K562 (cell line): Measurements from ENCODE around the gene HIF1AN. TPM values are rescaled to one million over a fixed set of nuclear protein-coding genes. Genes with fewer than 3 reads are reported as not detected.
A peak's percentile ranks its signal among the peaks of the same experiment; 100 is the strongest.

Source experiments
- ATAC-seq: fragments of 200-7000 bp; cut with Tn5 transposase; 3 replicates; pipeline ENCODE4 v1.9.1; 2020; ENCODE audit warnings: moderate library complexity
- BruUV-seq: library from RNA; stranded (reverse); fragments of 400-500 nt; replicated peaks from 2 replicates; lab custom pipeline; 2021; lab: Mats Ljungman, UMichigan
- CTCF ChIA-PET: fragments of 300-600 bp; formaldehyde crosslinking; extraction: SDS; loops from one replicate; lab custom pipeline; 2021; ENCODE audit warnings: low intra/inter-chr PET ratio; lab: Yijun Ruan, JAX
- POLR2A ChIA-PET: fragments of 300-600, 350-650 bp; sonication (Branson Sonifier 250); formaldehyde crosslinking; extraction: SDS; loops from one replicate; lab custom pipeline; 2021; ENCODE audit warnings: antibody characterized with exemption, inconsistent platforms; lab: Yijun Ruan, JAX
- DNase-seq, 4 experiments: peaks; one replicate each; pipeline versions ENCODE4 v3.0.0 to v3.0.0-alpha.2; 2011 to 2018; ENCODE audit warnings: low spot score in 3 of 4, mixed read lengths in 3 of 4; ENCODE audit errors: extremely low read depth in 1 of 4
- FAIRE-seq: peaks from 2 replicates; lab custom pipeline; 2011; peaks lifted over from hg19 to GRCh38; lab: Jason Lieb, UNC
- H2AFZ ChIP-seq: 2 replicates; pipeline ENCODE4 v1.6.0; 2011; ENCODE audit warnings: low read depth, low read length, control low read depth, inconsistent platforms
- H3K27ac ChIP-seq: fragments of 200-600 bp; 3 replicates; pipeline ENCODE4 v1.8.0; 2011; ENCODE audit warnings: low read depth, mild to moderate bottlenecking, control low read depth, inconsistent platforms, low read length, moderate library complexity, mixed read lengths; ENCODE audit errors: extremely low read depth
- H3K27me3 ChIP-seq, 2 experiments: fragments of 300-600 bp in 1 of 2; 2 replicates in 1 of 2; 3 replicates in 1 of 2; pipeline versions ENCODE4 v1.6.0 to v1.8.0; 2011; ENCODE audit warnings: inconsistent platforms in 2 of 2, low read length in 2 of 2, mild to moderate bottlenecking in 1 of 2, mixed read lengths in 1 of 2, moderate library complexity in 1 of 2; ENCODE audit not compliant: control insufficient read depth in 2 of 2, insufficient read depth in 2 of 2
- H3K36me3 ChIP-seq: fragments of 300-600 bp; 3 replicates; pipeline ENCODE4 v1.8.0; 2011; ENCODE audit warnings: mild to moderate bottlenecking, low read length, inconsistent platforms; ENCODE audit not compliant: control insufficient read depth, insufficient read depth
- H3K4me1 ChIP-seq, 2 experiments: fragments of 200-600 bp in 1 of 2; replicated peaks in 1 of 2; 2 replicates in 1 of 2; 3 replicates in 1 of 2; pipeline versions ENCODE4 v1.5.1 to v1.8.0; 2011; ENCODE audit warnings: inconsistent platforms in 2 of 2, low read length in 2 of 2, mild to moderate bottlenecking in 1 of 2, mixed read lengths in 1 of 2, moderate library complexity in 1 of 2; ENCODE audit not compliant: control insufficient read depth in 2 of 2, insufficient read depth in 2 of 2
- H3K4me2 ChIP-seq: 2 replicates; pipeline ENCODE4 v1.6.1; 2011; ENCODE audit warnings: low read length, control low read depth, inconsistent platforms, mixed read lengths; ENCODE audit not compliant: insufficient read depth
- H3K4me3 ChIP-seq: fragments of 200-600 bp; sonication (generic), shearing (Covaris generic); 2 replicates; pipeline ENCODE4 v1.5.1; 2016; ENCODE audit warnings: control low read depth, inconsistent platforms
- H3K79me2 ChIP-seq: fragments of 200-600 bp; 3 replicates; pipeline ENCODE4 v1.8.0; 2011; ENCODE audit warnings: low read length, inconsistent platforms; ENCODE audit not compliant: control insufficient read depth, insufficient read depth
- H3K9ac ChIP-seq, 2 experiments: 2 replicates each; pipeline versions ENCODE4 v1.6.0 to v1.6.1; 2011; ENCODE audit warnings: low read depth in 2 of 2, low read length in 2 of 2, control low read depth in 1 of 2, inconsistent platforms in 1 of 2, mild to moderate bottlenecking in 1 of 2, mixed read lengths in 1 of 2; ENCODE audit not compliant: insufficient read depth in 1 of 2
- H3K9me1 ChIP-seq: one replicate; pipeline ENCODE4 v1.6.0; 2011; ENCODE audit warnings: inconsistent platforms, mild to moderate bottlenecking, low read length, moderate library complexity; ENCODE audit not compliant: control insufficient read depth, insufficient read depth
- H3K9me3 ChIP-seq: replicated peaks from 2 replicates; pipeline ENCODE4 v1.5.1; 2011; ENCODE audit warnings: low read depth, low read length, inconsistent platforms; ENCODE audit not compliant: control insufficient read depth, insufficient read depth
- H4K20me1 ChIP-seq: replicated peaks from 2 replicates; pipeline ENCODE4 v1.6.1; 2011; ENCODE audit warnings: low read length, inconsistent platforms, mixed read lengths; ENCODE audit not compliant: control insufficient read depth, insufficient read depth
- CBX1 ChIP-seq: sonication (generic); IDR thresholded peaks from 2 replicates; pipeline ENCODE4 v1.6.1; 2016; ENCODE audit warnings: antibody characterized with exemption, low read depth, mild to moderate bottlenecking
- FOSL1 ChIP-seq: fragments of 200-800 bp; sonication (Bioruptor generic); conservative IDR thresholded peaks from 2 replicates; pipeline ENCODE4 v1.6.1; 2016; ENCODE audit warnings: missing genetic modification characterization, missing compliant biosample characterization
- MYC ChIP-seq, 2 experiments: fragments of 250-450 bp in 1 of 2; sonication (Bioruptor Pico) in 1 of 2; IDR thresholded peaks; 2 replicates each; pipeline versions ENCODE4 v1.5.1 to v1.6.1; 2012 to 2021; ENCODE audit warnings: low read depth in 2 of 2, borderline replicate concordance in 1 of 2, improper control_type of control experiment in 1 of 2, low read length in 1 of 2, mild to moderate bottlenecking in 1 of 2, moderate library complexity in 1 of 2
- ZKSCAN1 ChIP-seq: fragments of 150-350 bp; IDR thresholded peaks from 2 replicates; pipeline ENCODE4 v1.6.1; 2016; ENCODE audit warnings: low read depth, low read length
- ZNF592 ChIP-seq: fragments of 450-650 bp; IDR thresholded peaks from 2 replicates; pipeline ENCODE4 v1.6.1; 2017; ENCODE audit warnings: antibody characterized with exemption, mild to moderate bottlenecking
- WGBS: fragments of 100-300 bp; shearing (Covaris generic); methylation state at CpG from one replicate; pipeline ENCODE4 v1.1.6; 2016; ENCODE audit warnings: low coverage, mixed read lengths; ENCODE audit not compliant: insufficient coverage; ENCODE audit errors: missing lambda C conversion rate; 5-methylcytosine and 5-hydroxymethylcytosine counted together
- in situ Hi-C: fragments of 300-500 bp; cut with MboI; formaldehyde crosslinking; loops from 4 replicates; pipeline ENCODE4 v1.15.0; 2018; ENCODE audit warnings: inconsistent platforms, mixed read lengths
- intact Hi-C: fragments of 100-400 bp; cut with micrococcal nuclease; formaldehyde crosslinking; loops from 2 replicates; pipeline ENCODE4 v1.14.2; 2022
- polyA plus RNA-seq, 8 experiments: library from polyadenylated mRNA; depleted of rRNA in 4 of 8; stranded (reverse) in 5 of 8; unstranded in 3 of 8; fragments of >200 nt; fragmentation: Nextera tagmentation in 2 of 8; fragmentation: Illumina TruSeq in 1 of 8; extraction: Ambion mirVana in 2 of 8; extraction: Trizol in 1 of 8; gene quantifications; 2 replicates each; pipeline versions ENCODE4 v1.2.1 to v1.2.3, GENCODE V29; 2011 to 2014; ENCODE audit warnings: inconsistent platforms in 1 of 8, missing spikeins in 1 of 8
- total RNA-seq, 7 experiments: library from RNA; depleted of rRNA in 6 of 7; stranded (reverse); fragments of >200 nt in 6 of 7; fragmentation: Illumina TruSeq in 2 of 7; extraction: Trizol in 2 of 7; gene quantifications; 2 replicates each; pipeline versions ENCODE4 v1.2.1 to v1.2.3, GENCODE V29; 2011 to 2021; ENCODE audit warnings: low replicate concordance in 1 of 7

The HIF1AN gene
- total and polyA plus RNA-seq, 9 of the 15 experiments (the other 6 are each of a cell fraction or from before 2014, with no cell fraction given): 1.2 to 16.8 (median 6.9) TPM

GRCh38 chr10:100505164-100505563 is 30.6 kb upstream of the HIF1AN start:
- Histone ChIP-seq H3K9me3 (no peaks in the 10 kb centered on the region), H3K9ac (no peak overlapping the region), H3K9me1 (no peaks in the 10 kb centered on the region), H3K36me3 (peaks cover 4% of the 10 kb centered on the region; the same call in 1 of the 3 replicates), H3K4me3 (no peak overlapping the region), H4K20me1 (no peaks in the 10 kb centered on the region), H3K4me1 (peaks cover 0 to 2% of the 10 kb centered on the region in 2 experiments; a peak in 2 of 5 replicates), H3K79me2 (no peaks in the 10 kb centered on the region), H3K4me2 (no peak overlapping the region), H2AFZ (no peak overlapping the region), H3K27me3 (no peaks in the 10 kb centered on the region), H3K27ac (no peak overlapping the region)
- intact Hi-C loops (no loop called here), in situ Hi-C loops (loop anchor here (5.0 to 10.0 kb wide), 3 partner anchors 68 to 660 kb away; no protein-coding TSS in a partner anchor)
- 36% methylated on average over 2 of the region's 2 CpGs for WGBS
- no peak for DNase-seq
- ChIA-PET POLR2A (no interaction called here), CTCF (no interaction called here)
- no TSS peak for BruUV-seq
- FAIRE-seq: no peak
- no peak for ATAC-seq
- TF ChIP-seq MYC (IDR thresholded peaks at IDR 0.05; ENCODE audit: low read depth, low read length) (no peak), MYC (CRISPR knock-in tag; IDR thresholded peaks at IDR 0.05; ENCODE audit: borderline replicate concordance, low read depth) (no peak)

- in situ Hi-C loops (loop anchor here (5.0 to 10.0 kb wide), 3 partner anchors 69 to 662 kb away; no protein-coding TSS in a partner anchor), intact Hi-C loops (no loop called here)
- Histone ChIP-seq H3K9me1 (no peaks in the 10 kb centered on the region), H4K20me1 (no peaks in the 10 kb centered on the region), H2AFZ (no peak overlapping the region), H3K4me2 (no peak overlapping the region), H3K4me3 (no peak overlapping the region), H3K4me1 (peaks cover 0 to 2% of the 10 kb centered on the region in 2 experiments; a peak in 2 of 5 replicates), H3K9ac (no peak overlapping the region), H3K27ac (no peak overlapping the region), H3K9me3 (no peaks in the 10 kb centered on the region), H3K79me2 (no peaks in the 10 kb centered on the region), H3K36me3 (peaks cover under 1% of the 10 kb centered on the region; the same call in 1 of the 3 replicates), H3K27me3 (no peaks in the 10 kb centered on the region)
- CTCF ChIA-PET: interaction anchor here (3.7 kb wide), 1 partner anchor 73 kb away, joined by 44 read pairs; no protein-coding TSS in a partner anchor
- TF ChIP-seq CBX1: no peak
- TF ChIP-seq FOSL1 (tag): peak; percentile 86
- TF ChIP-seq ZKSCAN1: no peak
- no peak for TF ChIP-seq ZNF592
- BruUV-seq: no TSS peak
- DNase-seq (no peak), FAIRE-seq (no peak), ATAC-seq (no peak)
- 62% methylated on average over 5 of the region's 5 CpGs for WGBS
- POLR2A ChIA-PET: interaction anchor here (1.1 kb wide), 1 partner anchor 11 kb away, joined by 3 read pairs; no protein-coding TSS in a partner anchor
Measured at GRCh38 chr10:100506596-100507356, 29.0 kb upstream of the HIF1AN start.
